ENCODE measurements around the gene RNASET2.
"Not testable (repeated sequence)": the region's sequence is repeated elsewhere in the genome, so short reads cannot be mapped to it uniquely, and the experiment has no call there.

Gene RNASET2

DNA sequence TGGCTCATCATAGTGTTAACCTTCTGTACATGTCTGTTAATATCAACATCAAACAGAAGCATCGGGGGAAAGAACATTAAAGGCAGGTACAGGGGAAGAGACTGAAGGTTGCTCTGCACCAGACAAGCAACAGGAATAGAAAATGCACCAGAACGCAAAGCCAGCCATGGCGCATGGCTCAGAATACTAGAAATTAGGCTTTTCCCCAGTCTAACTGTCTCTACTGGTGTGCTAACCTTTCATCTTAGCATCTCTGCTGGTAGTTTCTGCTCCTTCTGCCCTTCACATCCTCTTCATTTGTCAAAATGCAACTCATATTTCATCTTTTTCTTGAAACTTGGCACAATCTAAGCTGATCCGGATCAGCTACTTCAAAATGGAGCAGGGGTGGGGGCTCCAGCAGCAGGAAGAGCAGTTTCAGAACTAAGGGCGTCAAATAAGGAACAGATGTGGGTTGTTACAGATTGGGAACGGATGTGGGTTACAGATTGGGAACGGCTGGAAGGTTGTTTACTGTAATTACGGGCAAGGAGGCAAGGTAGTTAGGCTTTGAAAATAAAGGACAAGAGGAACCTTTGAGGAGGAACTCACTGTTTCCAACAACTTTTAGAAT, 13.1 kb upstream of the RNASET2 start:
- no peak for DNase-seq

DNA sequence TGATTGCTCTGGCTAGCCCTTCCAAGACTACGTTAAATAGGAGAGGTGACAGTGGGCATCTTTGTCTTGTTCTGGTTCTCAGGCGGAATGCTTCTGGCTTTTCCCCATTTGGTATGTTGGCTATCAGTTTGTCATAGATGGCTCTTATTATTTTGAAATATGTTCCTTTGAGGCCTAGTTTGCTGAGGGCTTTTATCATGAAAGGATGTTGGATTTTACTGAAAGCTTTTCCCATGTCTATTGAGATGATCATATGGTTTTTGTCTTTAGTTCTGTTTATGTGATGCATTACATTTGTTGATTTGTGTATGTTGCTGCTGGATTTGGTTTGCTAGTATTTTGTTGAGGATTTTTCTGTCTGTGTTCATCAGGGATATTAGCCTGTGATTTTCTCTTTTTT, 9.9 kb upstream of the RNASET2 start:
- no peak for DNase-seq

DNA sequence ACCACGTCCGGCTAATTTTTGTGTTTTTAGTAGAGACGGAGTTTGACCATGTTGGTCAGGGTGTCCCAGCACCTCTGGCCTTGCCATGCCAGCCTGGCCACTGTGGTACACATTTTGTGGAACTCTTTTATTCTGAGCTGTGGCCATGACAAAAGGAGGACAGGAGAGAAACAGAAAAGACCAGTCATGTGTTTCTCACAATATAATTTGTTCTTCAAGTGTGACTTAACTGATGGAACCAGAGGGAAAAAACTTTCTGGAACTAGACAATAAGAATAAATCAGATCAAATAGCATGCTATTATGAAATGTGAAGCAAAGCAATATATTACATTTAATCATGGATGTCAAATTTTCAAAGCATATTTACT, 4.2 kb upstream of the RNASET2 start:
- DNase-seq, result no peak

DNA sequence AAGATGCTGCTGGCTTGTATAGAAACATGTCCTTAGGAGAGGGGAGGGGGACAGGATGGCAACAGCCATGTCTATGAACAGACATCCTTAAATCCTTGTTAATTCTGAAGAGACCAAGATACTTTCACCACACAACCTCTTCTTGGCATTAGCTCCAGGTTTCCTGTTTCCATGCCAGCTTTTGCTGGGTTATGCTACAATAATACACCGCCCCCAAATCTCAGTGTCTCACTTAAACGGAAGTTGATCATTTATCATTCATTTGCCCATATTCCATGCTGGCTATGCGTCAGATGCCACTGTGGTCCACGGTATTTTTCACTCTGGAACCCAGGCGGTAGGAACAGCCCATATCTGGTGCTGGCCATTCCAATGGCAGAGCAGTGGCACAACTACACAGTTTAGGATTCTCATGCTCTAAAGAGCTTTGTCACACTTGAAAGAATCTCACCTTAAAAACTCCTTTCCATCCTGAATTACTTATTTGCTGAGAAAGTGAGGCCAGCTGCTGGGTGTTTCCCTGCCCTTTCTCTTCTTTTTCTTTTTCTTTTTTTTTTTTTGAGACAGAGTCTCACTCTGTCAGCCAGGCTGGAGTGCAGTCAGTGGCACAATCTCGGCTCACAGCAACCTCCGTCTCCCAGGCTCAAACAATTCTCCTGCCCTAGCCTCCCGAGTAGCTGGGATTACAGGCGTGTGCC, 3.7 kb upstream of the RNASET2 start:
- DNase-seq, result no peak

DNA sequence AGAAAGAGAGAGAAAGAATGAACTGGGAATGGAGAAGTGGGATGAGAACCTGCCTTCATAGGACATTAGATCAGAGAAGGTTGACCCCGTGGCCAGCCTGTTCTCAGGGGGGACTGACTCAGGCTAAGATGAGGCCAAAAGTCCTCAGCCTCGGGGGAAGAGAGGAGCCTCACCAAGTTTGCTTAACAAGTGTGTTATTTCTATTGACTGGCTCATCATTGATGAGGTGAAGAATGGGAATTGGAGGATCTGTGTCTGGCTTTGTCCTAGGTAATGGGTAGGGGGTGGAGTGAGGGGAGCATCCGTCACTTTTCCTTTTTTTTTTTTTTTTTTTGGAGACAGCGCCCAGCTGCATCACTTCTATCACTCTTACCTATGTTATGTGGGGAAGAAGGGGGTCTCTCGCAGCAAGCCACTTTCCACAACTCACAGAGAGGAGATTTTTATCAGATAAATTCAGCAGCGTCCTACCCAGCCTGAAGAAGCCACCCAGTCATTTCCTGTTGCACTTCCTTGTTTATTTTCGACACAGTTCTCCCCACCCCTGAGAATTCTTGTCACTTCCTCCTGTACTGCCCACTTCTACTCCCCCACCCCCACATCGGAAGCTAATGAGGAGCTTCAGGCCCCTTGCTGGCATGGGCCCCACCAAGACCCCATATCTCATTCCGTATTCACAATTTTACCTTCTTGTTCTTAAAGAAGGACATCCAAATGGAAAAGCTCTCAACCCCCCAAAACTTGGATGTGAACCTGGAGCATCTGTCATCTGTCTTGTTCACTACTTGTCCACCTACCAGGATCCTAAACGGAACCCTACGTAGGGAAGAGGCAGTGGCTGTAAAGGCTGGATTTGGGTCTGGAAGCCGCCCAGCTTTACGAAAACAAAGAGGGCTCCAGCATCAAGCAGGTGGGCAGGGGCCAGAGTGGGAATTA, 2.8 kb upstream of the RNASET2 start:
- peak; percentile 78 to 79 for DNase-seq

DNA sequence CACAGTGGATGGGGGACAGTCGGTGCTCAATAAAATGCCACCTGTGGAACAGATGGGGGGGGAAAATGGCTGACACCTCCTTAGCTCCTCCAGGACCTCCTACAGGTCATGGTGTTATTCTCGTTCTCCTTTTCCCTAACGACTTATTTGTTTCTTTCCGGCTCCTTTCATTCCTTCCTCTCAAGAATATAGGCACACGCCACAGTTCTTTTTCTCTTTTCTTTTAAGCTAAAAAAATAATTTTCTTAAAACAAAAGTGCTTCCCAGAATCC, 1.4 kb upstream of the RNASET2 start:
- no peak for DNase-seq

DNA sequence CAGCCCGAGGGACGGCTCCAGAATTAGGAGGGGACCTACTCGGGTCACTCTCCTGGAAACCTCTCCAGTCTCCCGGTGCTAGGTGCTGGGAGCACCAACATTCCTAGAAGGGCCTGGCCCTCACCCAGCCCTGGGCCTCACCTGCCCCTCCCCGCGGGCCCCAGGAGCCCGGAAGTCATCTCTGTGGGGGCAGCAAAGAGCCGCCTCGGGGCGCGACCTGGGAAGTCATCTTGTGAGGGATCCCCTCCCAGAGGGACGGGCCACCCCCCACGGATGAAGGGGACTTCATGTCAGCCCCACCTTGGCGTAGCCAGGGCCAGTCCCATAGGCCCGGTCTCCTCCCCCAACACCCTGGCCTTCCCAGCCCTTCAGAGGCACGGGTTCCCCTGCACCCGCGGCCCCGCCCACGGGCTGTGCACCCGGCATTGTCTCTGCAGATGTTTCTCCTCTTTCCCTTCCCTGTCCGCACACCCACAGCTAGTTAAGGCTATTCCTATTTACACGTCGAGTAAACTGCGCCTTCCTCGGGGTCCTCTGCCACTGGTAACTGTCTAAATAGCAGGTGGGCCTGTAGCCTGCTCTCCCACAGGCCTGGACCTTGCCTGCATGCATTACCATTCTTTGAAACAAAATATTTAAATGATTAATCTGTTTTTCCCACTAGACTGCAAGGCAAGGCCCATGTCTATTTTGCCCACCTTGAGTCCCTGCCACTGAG, 896 bp upstream of the RNASET2 start:
- peak; percentile 42 to 64 for DNase-seq

DNA sequence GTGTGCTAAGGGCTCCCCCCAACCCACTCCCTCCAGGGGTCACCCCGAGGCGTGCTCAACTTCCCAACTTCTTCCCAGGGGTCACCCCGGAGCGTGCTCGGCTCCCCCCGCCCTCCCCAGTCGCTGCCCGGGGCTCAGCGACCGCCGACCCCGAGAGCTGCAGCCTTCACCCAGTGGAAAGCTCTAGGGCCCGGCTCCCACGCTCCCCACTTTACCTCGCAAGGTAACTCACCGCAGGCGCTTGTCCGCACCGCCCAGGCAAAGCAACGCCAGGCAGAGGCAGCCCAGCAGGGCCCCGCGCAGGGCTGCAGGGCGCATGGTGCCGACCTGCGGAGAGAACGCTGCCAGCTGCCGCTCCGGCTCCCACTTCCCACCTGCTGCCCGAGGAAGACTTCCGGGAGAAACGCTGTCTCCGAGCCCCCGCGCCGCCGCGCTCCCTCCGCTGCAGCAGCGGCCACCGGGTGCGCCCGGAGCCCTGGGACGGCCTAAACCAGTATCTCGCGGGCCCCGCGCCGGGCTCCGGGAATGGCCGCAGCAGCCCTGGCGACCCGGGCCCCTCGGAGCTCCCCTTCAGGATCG, 396 bp downstream of the RNASET2 start:
- no peak for DNase-seq

DNA sequence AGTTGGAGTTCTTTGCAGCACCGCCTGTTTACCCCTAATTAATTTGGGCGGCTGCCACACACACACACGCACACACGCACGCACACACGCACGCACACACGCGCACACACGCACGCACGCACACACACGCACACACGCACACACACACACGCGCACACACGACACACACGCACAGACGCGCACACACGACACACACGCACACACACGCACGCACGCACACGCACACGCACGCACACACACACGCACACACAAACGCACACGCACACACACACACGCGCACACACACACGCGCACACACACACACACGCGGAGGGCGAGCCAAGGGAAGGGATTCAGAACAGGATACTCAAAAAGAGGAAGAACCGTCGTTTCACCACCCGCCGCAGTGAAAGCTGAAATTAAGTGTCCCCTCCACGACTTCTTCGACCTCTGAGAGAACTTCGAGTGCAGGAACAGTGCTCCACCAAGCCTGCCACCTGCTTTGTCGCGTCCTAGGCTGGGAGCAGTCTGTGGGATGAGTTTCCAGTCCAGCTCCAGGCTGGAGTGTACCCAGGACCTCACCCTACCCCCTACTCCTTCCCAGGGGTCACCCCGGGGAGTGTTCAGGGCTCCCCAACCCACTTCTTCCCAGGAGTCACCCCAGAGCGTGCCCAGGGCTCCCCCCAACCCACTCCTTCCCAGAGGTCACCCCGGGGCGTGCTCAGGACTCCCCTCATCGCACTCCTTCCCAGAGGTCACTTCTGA, 1.1 kb downstream of the RNASET2 start:
- peak; percentile 39 to 60 for DNase-seq

DNA sequence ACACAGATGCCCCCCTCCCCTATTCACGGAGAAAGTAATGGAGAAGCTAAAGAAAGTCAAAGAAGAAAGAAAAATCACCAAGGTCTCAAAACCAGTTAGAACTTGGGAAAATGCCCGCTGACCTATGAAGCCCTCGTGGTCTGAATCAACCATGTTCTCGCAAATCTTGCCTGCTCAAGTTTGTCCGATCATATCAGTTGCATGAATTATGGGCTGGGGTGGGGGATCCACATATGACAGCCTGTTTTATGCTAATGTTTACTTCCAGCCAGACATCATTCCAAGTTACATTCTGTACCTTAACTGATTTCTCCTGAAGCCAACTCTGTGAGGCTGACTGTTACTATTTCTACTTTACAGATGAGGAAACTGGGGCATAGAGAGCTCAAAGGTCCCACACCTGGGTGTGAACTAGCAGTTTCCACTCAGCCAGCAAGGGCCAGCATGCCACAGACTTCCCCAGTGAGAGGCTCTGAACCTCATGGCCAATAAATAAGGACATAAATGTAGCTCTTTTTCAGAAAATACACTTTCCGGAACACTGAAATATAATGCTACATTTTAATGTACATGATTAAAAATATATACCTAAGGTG, 2.1 kb downstream of the RNASET2 start:
- DNase-seq, result no peak

DNA sequence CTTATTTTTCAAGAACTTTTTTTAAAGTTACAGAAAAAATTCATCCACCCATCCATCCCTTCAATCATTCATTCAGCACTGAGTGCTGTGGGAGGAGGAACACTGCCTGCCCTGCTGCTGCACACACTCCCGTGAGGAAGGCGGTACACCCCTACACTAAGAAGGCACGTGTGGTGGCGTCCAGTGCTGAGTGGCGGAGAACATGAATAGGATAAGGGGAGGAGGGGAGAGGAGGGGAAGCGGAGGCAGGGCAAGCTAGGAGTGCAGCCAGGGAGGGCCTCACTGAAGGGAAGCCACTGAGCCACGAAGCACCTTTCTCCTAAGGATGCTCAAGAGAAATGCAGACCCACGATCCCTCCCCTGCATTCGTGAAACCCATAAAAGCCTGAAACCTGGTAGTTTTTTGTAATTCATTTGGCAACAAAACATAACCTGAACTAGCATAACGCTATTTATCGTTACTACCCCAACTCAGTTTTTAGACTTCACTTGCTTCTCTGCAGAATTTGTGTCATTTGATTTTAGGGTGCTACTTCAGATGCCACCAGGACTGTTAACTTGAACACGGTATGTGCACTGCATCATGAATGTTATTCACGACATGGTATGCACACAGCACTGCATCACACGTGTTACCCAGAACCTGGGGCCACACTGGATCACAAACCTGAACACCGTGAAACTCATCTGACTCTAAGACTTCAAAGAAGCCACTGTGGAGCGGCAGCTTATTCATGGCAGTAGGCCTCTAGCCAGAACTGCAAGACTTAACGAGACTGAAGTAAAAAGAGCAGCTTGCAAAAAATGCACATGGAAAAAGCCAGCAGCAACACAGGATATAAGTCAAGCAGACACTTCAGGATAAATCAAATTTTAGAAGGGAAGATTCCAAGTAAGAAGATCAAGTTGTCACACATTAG, 3.5 kb downstream of the RNASET2 start:
- DNase-seq, result no peak

DNA sequence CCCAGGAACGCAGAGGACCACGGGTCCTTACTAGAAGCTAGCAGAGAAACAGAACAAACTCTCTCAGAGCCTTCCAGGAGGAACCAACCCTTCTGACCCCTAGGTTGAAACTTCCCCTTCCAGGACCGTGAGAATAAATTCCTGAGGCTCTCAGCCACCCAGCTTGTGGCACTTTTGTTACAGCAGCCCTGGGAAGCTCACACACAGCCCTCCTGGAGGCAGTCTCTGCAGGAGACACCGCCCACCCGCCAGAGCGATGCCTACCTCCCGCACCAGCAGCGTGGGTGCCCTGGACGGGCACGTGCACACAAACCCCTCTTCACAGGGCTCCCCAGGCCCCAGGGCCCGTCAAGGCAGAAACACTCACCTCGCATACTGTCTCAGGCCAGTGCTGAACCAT, 4.2 kb downstream of the RNASET2 start:
- no peak for DNase-seq

DNA sequence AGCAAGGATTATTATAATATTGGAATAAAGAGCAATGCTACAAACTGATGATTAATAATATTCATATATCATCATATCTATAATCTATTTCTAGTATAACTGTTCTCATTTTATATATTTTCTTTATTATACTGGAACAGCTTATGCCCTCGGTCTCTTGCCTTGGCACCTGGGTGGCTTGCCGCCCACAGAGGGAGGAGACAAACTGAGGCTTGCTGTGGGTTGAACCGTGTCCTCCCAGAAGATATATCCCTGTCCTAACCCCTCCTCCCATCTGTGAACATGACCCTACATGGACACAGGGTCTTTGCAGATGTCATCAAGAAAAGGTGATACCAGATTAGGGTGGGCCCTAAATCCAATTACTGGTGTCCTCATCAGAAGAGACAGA, 4.7 kb downstream of the RNASET2 start:
- DNase-seq, result no peak

DNA sequence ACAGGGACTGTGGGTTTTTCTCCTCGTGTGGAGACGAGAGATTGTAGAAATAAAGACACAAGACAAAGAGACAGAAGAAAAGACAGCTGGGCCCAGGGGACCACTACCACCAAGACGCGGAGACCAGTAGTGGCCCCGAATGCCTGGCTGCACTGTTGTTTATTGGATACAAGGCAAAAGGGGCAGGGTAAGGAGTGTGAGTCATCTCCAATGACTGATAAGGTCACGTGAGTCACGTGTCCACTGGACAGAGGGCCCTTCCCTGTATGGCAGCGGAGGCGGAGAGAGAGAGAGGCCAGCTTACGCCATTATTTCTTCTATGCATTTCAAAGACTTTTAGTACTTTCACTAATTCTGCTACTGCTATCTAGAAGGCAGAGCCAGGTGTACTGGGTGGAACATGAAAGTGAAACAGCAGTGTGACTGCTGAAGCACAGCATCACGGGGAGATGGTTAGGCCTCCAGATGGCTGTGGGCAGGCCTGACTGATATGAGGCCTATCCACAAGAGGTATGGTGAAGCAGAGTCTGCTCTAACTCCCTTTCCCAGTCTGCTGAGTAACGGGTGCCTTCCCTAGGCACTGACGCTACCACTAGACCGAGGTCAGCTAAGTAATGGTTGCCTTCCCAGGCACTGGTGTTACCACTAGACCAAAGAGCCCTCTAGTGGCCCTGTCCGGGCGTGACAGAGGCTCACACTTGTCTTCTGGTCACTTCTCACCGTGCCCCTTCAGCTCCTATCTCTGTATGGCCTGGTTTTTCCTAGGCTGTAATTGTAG, 5.3 kb downstream of the RNASET2 start:
- peak; percentile 76 to 77 for DNase-seq

DNA sequence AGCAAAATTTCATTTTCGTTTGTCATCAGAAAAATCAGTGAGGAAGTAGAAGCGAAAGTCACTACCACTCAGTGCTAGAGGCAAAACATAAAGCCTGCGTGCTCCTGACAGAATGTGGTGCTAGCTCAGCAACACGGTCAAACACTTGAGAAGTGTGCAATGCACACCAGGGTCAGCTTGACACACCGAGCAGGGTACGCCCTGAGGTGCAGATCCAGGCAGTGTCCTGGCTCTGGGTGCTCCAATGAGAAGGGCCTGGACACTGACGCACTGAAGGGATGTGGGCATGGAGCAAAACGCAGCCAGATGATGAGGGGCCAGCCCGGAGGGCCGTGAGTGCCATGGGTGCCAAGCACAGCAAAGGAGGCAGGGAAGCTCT, 5.9 kb downstream of the RNASET2 start:
- DNase-seq, result peak in 1 of 2 donors; percentile 32

DNA sequence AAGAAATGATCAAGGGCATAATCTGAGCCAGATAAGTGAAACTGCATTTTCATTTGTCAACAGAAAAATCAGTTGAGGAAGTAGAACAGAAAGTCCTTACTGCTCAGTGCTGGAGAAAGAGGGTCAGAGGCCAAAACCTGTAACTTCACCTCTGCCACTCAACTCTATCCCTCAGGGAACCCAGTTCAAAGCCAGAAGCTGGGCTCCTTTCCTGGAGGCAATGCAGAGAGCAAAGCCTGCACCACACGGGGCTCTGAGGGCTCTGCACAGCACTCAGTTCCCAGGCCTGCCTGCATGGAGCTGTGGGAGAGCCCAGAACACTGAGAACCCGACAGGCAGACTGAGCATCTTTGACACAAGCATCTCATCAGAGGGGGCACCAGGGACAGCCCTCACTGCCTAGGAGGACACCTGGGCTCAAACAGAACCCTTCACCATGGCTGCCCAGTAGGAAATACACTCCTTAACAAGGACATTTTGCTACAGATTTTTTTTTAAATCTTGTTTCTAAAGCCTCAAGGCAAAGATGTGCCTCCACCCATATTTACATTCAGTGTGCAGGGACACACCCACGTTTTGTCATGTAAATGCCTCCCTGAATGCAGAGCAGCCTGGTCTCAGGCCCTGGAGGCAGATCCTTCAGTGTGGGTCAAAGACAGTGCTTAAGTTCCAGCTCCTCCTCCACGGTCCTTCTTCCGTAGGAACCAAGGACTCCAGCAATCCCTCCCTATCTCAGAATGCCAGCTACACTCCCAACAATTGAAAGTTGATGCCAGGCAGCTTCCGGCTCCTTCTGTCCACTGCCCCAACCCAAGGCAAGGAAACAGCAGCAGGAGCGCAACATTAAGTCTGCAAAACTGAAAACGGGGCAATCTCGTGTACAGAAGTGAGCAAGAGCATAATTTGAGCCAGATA, 6.6 kb downstream of the RNASET2 start:
- no peak for DNase-seq

DNA sequence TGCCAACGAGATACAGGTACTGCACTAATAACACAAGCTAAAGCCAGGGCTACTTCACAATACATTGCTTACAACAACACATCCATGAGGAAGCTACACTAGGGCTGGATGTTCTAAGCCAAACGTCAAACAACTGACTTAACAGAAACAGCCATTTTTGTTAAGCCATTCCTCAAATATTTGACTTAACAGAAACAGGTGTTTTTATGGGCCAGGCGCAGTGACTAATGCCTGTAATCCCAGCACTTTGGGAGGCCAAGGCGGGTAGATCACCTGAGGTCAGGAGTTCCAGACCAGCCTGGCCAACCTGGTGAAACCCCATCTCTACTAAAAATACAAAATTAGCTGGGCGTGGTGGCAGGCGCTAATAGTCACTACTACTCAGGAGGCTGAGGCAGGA, 7.6 kb downstream of the RNASET2 start:
- not testable (repeated sequence) for DNase-seq

DNA sequence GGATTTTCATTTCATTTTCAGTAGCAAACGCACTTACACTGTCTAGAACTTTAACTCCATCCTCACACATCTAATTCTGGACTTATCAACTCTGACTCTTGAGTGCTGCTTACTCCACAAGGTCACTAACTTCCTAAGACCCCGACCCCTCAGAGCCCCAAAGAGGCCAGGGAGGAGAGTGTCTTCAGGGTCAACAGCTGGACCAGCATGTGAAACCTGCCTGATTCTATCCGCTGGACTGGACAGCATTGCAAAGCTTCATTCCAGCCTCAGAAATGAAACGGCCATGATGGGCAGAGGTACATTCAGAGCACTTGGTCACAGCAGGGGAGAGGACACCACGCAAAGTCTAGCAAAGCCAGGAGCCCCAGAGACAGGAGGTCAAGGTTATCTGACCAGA, 9.1 kb downstream of the RNASET2 start:
- DNase-seq, result no peak

DNA sequence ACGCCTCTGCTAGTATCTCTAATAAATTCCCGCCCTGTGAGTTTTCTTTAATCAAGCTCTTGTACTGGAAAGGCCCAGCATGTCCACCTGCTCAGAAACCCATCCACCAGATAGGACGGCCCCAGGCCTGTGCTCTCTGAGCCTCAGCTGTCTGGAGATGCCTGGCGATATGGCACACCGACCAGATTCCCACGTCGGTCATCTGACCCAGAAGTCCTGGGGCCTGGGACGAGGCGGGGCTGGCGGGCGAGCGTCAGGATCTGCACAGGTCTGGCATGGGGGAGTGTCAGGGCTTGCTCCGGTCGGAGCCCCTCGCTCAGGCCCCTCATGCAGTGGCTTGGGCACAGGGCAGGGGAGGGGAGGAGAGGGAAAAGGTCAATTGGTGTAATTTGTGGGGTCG, 10.2 kb downstream of the RNASET2 start:
- DNase-seq, result no peak
